GM19395 (cell line): ENCODE measurements around the gene ADAMTSL3.

Experiments
- ATAC-seq: cut with Tn5 transposase; IDR thresholded peaks from one replicate; pipeline ENCODE4 v1.9.1; 2021; ENCODE audit warnings: mild to moderate bottlenecking, moderate library complexity; ENCODE audit not compliant: unreplicated experiment

ADAMTSL3 gene

GRCh38 chr15:83653639-83654378 is at the start of gene ADAMTSL3:
ADAMTSL3 (plus strand) TSS chr15:83654123; CDS start chr15:83655762, 1,639 bp downstream.
- ATAC-seq, result no peak

- no peak for ATAC-seq
These were observed 49.4 kb upstream of the ADAMTSL3 start for GRCh38 chr15:83604549-83604948.

GRCh38 chr15:83605111-83605945 is 48.6 kb upstream of the ADAMTSL3 start:
- ATAC-seq, result no peak

- ATAC-seq, result no peak
These were observed 43.8 kb upstream of the ADAMTSL3 start for GRCh38 chr15:83610132-83610531.

- ATAC-seq, result no peak
These were observed 42.8 kb upstream of the ADAMTSL3 start for GRCh38 chr15:83610901-83611685.

- no peak for ATAC-seq
These were observed 41.7 kb upstream of the ADAMTSL3 start for GRCh38 chr15:83612226-83612625.

- no peak for ATAC-seq
These were observed 40.9 kb upstream of the ADAMTSL3 start for GRCh38 chr15:83612898-83613635.

- ATAC-seq, result no peak
These were observed 40.2 kb upstream of the ADAMTSL3 start for GRCh38 chr15:83613714-83614113.

- ATAC-seq, result no peak
These were observed 37.1 kb upstream of the ADAMTSL3 start for GRCh38 chr15:83616840-83617239.

GRCh38 chr15:83626171-83626802 is 27.6 kb upstream of the ADAMTSL3 start:
- ATAC-seq, result no peak

- no peak for ATAC-seq
These were observed 22.4 kb upstream of the ADAMTSL3 start for GRCh38 chr15:83631534-83631933.

- ATAC-seq, result no peak
These were observed 10.7 kb upstream of the ADAMTSL3 start for GRCh38 chr15:83643201-83643600.

- no peak for ATAC-seq
These were observed 9.5 kb upstream of the ADAMTSL3 start for GRCh38 chr15:83644439-83644838.

- no peak for ATAC-seq
These were observed 3.1 kb upstream of the ADAMTSL3 start for GRCh38 chr15:83650831-83651230.

- ATAC-seq, result no peak
These were observed 2.4 kb upstream of the ADAMTSL3 start for GRCh38 chr15:83651541-83651940.

GRCh38 chr15:83652626-83653204 is 1.2 kb upstream of the ADAMTSL3 start:
- ATAC-seq, result no peak

GRCh38 chr15:83653288-83653638 is 660 bp upstream of the ADAMTSL3 start:
- no peak for ATAC-seq

- no peak for ATAC-seq
These were observed 685 bp downstream of the ADAMTSL3 start for GRCh38 chr15:83654379-83655236.

- no peak for ATAC-seq
These were observed 1.3 kb downstream of the ADAMTSL3 start for GRCh38 chr15:83655237-83655616.
